ENCODE measurements around the gene MRPL20. TPM values are rescaled to one million over a fixed set of nuclear protein-coding genes. Genes with fewer than 3 reads are reported as not detected.
"Not testable (repeated sequence)": the region's sequence is repeated elsewhere in the genome, so short reads cannot be mapped to it uniquely, and the experiment has no call there.

MRPL20 gene
- total and polyA plus RNA-seq, 2 donors = 119 to 140 TPM

GRCh38 chr1:1374589-1374928 lies 32.5 kb downstream of the MRPL20 start:
- Histone ChIP-seq H3K9me3 (ENCODE audit: control insufficient read depth in 2 of 2, insufficient read depth in 1 of 2, low read length in 1 of 2) (peaks cover 0 to 8% of the 10 kb centered on the region in 2 donors), H3K27me3 (ENCODE audit: control insufficient read depth in 2 of 2, insufficient read depth in 1 of 2, low read length in 1 of 2) (no peaks in the 10 kb centered on the region), H3K27ac (ENCODE audit: low read depth in 1 of 2, low read length in 1 of 2) (peak overlapping the region; percentile 72 to 90), H3K36me3 (ENCODE audit: control insufficient read depth in 2 of 2, insufficient read depth in 2 of 2, low read length in 1 of 2) (peaks cover 13 to 17% of the 10 kb centered on the region in 2 donors), H3K4me1 (ENCODE audit: control insufficient read depth in 2 of 2, insufficient read depth in 2 of 2, low read length in 2 of 2) (peaks cover 29 to 41% of the 10 kb centered on the region in 2 donors), H3K4me3 (ENCODE audit: low read length in 2 of 2) (peak overlapping the region; percentile 87 to 96)
- WGBS = 1% methylated on average over 24 of the region's 24 CpGs
- DNase-seq (ENCODE audit: low read depth in 6 of 9, low spot score in 9 of 9) = peak in 1 of 9 donors; percentile 19

- H3K36me3 ChIP-seq (ENCODE audit: control insufficient read depth in 2 of 2, insufficient read depth in 2 of 2, low read length in 1 of 2) = peaks cover 13 to 17% of the 10 kb centered on the region in 2 donors
Observed at GRCh38 chr1:1373815-1374588, 33.1 kb downstream of the MRPL20 start.

GRCh38 chr1:1373051-1373814 lies 33.9 kb downstream of the MRPL20 start:
- no peak overlapping the region for H3K4me3 ChIP-seq (ENCODE audit: low read length in 2 of 2)
- peaks cover 0 to 8% of the 10 kb centered on the region in 2 donors for H3K9me3 ChIP-seq (ENCODE audit: control insufficient read depth in 2 of 2, insufficient read depth in 1 of 2, low read length in 1 of 2)
- no peaks in the 10 kb centered on the region for H3K27me3 ChIP-seq (ENCODE audit: control insufficient read depth in 2 of 2, insufficient read depth in 1 of 2, low read length in 1 of 2)
- whole genome bisulfite sequencing = 98% methylated on average over 26 of the region's 26 CpGs
- DNase-seq (ENCODE audit: low read depth in 6 of 9, low spot score in 9 of 9) = no peak
- peaks cover 29 to 41% of the 10 kb centered on the region in 2 donors for H3K4me1 ChIP-seq (ENCODE audit: control insufficient read depth in 2 of 2, insufficient read depth in 2 of 2, low read length in 2 of 2)
- H3K36me3 ChIP-seq (ENCODE audit: control insufficient read depth in 2 of 2, insufficient read depth in 2 of 2, low read length in 1 of 2) = peaks cover 13 to 17% of the 10 kb centered on the region in 2 donors
- H3K27ac ChIP-seq (ENCODE audit: low read depth in 1 of 2, low read length in 1 of 2) = no peak overlapping the region

More at GRCh38 chr1:1373815-1374588, 33.1 kb downstream of the MRPL20 start:
- no peaks in the 10 kb centered on the region for H3K27me3 ChIP-seq (ENCODE audit: control insufficient read depth in 2 of 2, insufficient read depth in 1 of 2, low read length in 1 of 2)
- H3K9me3 ChIP-seq (ENCODE audit: control insufficient read depth in 2 of 2, insufficient read depth in 1 of 2, low read length in 1 of 2) = peaks cover 0 to 8% of the 10 kb centered on the region in 2 donors
- peaks cover 29 to 41% of the 10 kb centered on the region in 2 donors for H3K4me1 ChIP-seq (ENCODE audit: control insufficient read depth in 2 of 2, insufficient read depth in 2 of 2, low read length in 2 of 2)
- peak overlapping the region in 1 of 2 donors; percentile 72 for H3K27ac ChIP-seq (ENCODE audit: low read depth in 1 of 2, low read length in 1 of 2)
- peak overlapping the region; percentile 87 to 96 for H3K4me3 ChIP-seq (ENCODE audit: low read length in 2 of 2)
- WGBS = 67% methylated on average over 52 of the region's 52 CpGs
- DNase-seq (ENCODE audit: low read depth in 6 of 9, low spot score in 9 of 9) = no peak

- peaks cover 13 to 17% of the 10 kb centered on the region in 2 donors for H3K36me3 ChIP-seq (ENCODE audit: control insufficient read depth in 2 of 2, insufficient read depth in 2 of 2, low read length in 1 of 2)
- peak in 8 of 9 donors; percentile 40 to 77 (median 67) for DNase-seq (ENCODE audit: low read depth in 6 of 9, low spot score in 9 of 9)
- H3K27me3 ChIP-seq (ENCODE audit: control insufficient read depth in 2 of 2, insufficient read depth in 1 of 2, low read length in 1 of 2) = no peaks in the 10 kb centered on the region
- H3K9me3 ChIP-seq (ENCODE audit: control insufficient read depth in 2 of 2, insufficient read depth in 1 of 2, low read length in 1 of 2) = peaks cover 2 to 8% of the 10 kb centered on the region in 2 donors
- H3K4me1 ChIP-seq (ENCODE audit: control insufficient read depth in 2 of 2, insufficient read depth in 2 of 2, low read length in 2 of 2) = peaks cover 29 to 41% of the 10 kb centered on the region in 2 donors
- 31% methylated on average over 26 of the region's 26 CpGs for WGBS
- H3K4me3 ChIP-seq (ENCODE audit: low read length in 2 of 2) = no peak overlapping the region
- H3K27ac ChIP-seq (ENCODE audit: low read depth in 1 of 2, low read length in 1 of 2) = peak overlapping the region in 1 of 2 donors; percentile 75
Observed at GRCh38 chr1:1371746-1372711, 35.1 kb downstream of the MRPL20 start.

DNA sequence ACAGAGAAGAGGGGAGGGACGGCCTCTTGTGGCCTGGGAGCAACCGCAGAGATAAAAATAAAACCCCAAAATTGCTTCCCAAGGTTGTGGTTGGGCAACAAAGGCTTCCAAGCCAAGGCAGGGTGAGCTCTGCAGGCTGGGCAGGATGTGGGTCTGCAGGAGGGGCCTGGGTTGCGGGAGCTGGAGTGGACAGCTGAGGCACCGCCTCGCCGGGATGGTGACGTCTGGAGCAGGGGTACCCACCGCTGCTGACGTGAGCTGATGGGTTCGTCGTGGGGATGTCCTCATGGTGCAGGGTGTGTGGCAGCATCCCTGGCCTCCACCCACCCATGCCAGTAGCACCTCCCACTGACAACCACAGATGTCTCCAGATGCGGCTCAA lies 35.7 kb downstream of the MRPL20 start:
- peak in 2 of 9 donors; percentile 31 to 57 for DNase-seq (ENCODE audit: low read depth in 6 of 9, low spot score in 9 of 9)
- Histone ChIP-seq H3K27ac (ENCODE audit: low read depth in 1 of 2, low read length in 1 of 2) (no peak overlapping the region), H3K36me3 (ENCODE audit: control insufficient read depth in 2 of 2, insufficient read depth in 2 of 2, low read length in 1 of 2) (peaks cover 13 to 17% of the 10 kb centered on the region in 2 donors), H3K9me3 (ENCODE audit: control insufficient read depth in 2 of 2, insufficient read depth in 1 of 2, low read length in 1 of 2) (peaks cover 2 to 8% of the 10 kb centered on the region in 2 donors), H3K4me1 (ENCODE audit: control insufficient read depth in 2 of 2, insufficient read depth in 2 of 2, low read length in 2 of 2) (peaks cover 29 to 41% of the 10 kb centered on the region in 2 donors), H3K4me3 (ENCODE audit: low read length in 2 of 2) (no peak overlapping the region), H3K27me3 (ENCODE audit: control insufficient read depth in 2 of 2, insufficient read depth in 1 of 2, low read length in 1 of 2) (no peaks in the 10 kb centered on the region)
- WGBS = 2% methylated on average over 12 of the region's 12 CpGs

GRCh38 chr1:1370771-1371300 lies 36.3 kb downstream of the MRPL20 start:
- 83% methylated on average over 16 of the region's 16 CpGs for WGBS
- H3K36me3 ChIP-seq (ENCODE audit: control insufficient read depth in 2 of 2, insufficient read depth in 2 of 2, low read length in 1 of 2) = peaks cover 13 to 17% of the 10 kb centered on the region in 2 donors
- no peak overlapping the region for H3K27ac ChIP-seq (ENCODE audit: low read depth in 1 of 2, low read length in 1 of 2)
- DNase-seq (ENCODE audit: low read depth in 6 of 9, low spot score in 9 of 9) = no peak
- peaks cover 2 to 11% of the 10 kb centered on the region in 2 donors for H3K9me3 ChIP-seq (ENCODE audit: control insufficient read depth in 2 of 2, insufficient read depth in 1 of 2, low read length in 1 of 2)
- no peaks in the 10 kb centered on the region for H3K27me3 ChIP-seq (ENCODE audit: control insufficient read depth in 2 of 2, insufficient read depth in 1 of 2, low read length in 1 of 2)
- no peak overlapping the region for H3K4me3 ChIP-seq (ENCODE audit: low read length in 2 of 2)
- peaks cover 26 to 37% of the 10 kb centered on the region in 2 donors for H3K4me1 ChIP-seq (ENCODE audit: control insufficient read depth in 2 of 2, insufficient read depth in 2 of 2, low read length in 2 of 2)

DNA sequence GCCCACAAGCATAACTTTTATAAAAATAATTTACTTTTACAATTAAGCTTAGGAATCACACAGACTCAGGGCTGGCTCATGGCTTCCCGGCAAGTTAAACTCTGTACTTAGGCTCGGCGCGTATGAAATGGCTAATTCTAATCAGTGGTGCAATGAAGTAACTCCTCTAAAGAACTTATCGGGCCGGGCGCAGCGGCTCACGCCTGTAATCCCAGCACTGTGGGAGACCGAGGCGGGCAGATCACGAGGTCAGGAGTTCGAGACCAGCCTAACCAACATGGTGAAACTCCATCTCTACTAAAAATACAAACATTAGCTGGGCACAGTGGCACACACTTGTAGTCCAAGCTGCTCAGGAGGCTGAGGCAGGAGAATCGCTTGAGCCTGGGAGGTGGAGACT lies 37.0 kb downstream of the MRPL20 start:
- H3K4me1 ChIP-seq (ENCODE audit: control insufficient read depth in 2 of 2, insufficient read depth in 2 of 2, low read length in 2 of 2) = peaks cover 25 to 35% of the 10 kb centered on the region in 2 donors
- not testable (repeated sequence) for H3K27me3 ChIP-seq (ENCODE audit: control insufficient read depth in 2 of 2, insufficient read depth in 1 of 2, low read length in 1 of 2); DNase-seq (ENCODE audit: low read depth in 6 of 9, low spot score in 9 of 9); H3K27ac ChIP-seq (ENCODE audit: low read depth in 1 of 2, low read length in 1 of 2); H3K4me3 ChIP-seq (ENCODE audit: low read length in 2 of 2)
- WGBS = 97% methylated on average over 14 of the region's 14 CpGs
- H3K36me3 ChIP-seq (ENCODE audit: control insufficient read depth in 2 of 2, insufficient read depth in 2 of 2, low read length in 1 of 2) = peaks cover 13 to 17% of the 10 kb centered on the region in 2 donors
- peaks cover 3 to 14% of the 10 kb centered on the region in 2 donors for H3K9me3 ChIP-seq (ENCODE audit: control insufficient read depth in 2 of 2, insufficient read depth in 1 of 2, low read length in 1 of 2)

GRCh38 chr1:1367315-1367714 lies 39.8 kb downstream of the MRPL20 start:
- 98% methylated on average over 5 of the region's 5 CpGs for WGBS
- Histone ChIP-seq H3K27me3 (ENCODE audit: control insufficient read depth in 2 of 2, insufficient read depth in 1 of 2, low read length in 1 of 2) (peaks cover 0 to 7% of the 10 kb centered on the region in 2 donors), H3K4me3 (ENCODE audit: low read length in 2 of 2) (no peak overlapping the region), H3K4me1 (ENCODE audit: control insufficient read depth in 2 of 2, insufficient read depth in 2 of 2, low read length in 2 of 2) (peaks cover 14 to 16% of the 10 kb centered on the region in 2 donors), H3K9me3 (ENCODE audit: control insufficient read depth in 2 of 2, insufficient read depth in 1 of 2, low read length in 1 of 2) (peaks cover 3 to 14% of the 10 kb centered on the region in 2 donors), H3K36me3 (ENCODE audit: control insufficient read depth in 2 of 2, insufficient read depth in 2 of 2, low read length in 1 of 2) (peaks cover 0 to 3% of the 10 kb centered on the region in 2 donors), H3K27ac (ENCODE audit: low read depth in 1 of 2, low read length in 1 of 2) (no peak overlapping the region)
- no peak for DNase-seq (ENCODE audit: low read depth in 6 of 9, low spot score in 9 of 9)

Measured in thymus (tissue), 11 donors.